WTC11 (cell line): ENCODE measurements around the gene HUS1.

ENCODE experiments used
- NR2C2 ChIP-seq: sonication (generic); formaldehyde crosslinking; IDR thresholded peaks from 2 replicates; pipeline ENCODE4 v1.8.0; 2022; ENCODE audit warnings: mild to moderate bottlenecking, missing genetic modification reagents
- ZNF423 ChIP-seq: fragments of 250-450 bp; sonication (Bioruptor Pico); IDR thresholded peaks from 2 replicates; pipeline ENCODE4 v2.1.2; 2022; ENCODE audit warnings: mild to moderate bottlenecking, moderate library complexity
- TF ChIP-seq, protein P1 (sequence below): sonication (generic); formaldehyde crosslinking; conservative IDR thresholded peaks from 2 replicates; pipeline ENCODE4 v1.8.1; 2022; ENCODE audit warnings: mild to moderate bottlenecking, missing genetic modification reagents

DNA sequence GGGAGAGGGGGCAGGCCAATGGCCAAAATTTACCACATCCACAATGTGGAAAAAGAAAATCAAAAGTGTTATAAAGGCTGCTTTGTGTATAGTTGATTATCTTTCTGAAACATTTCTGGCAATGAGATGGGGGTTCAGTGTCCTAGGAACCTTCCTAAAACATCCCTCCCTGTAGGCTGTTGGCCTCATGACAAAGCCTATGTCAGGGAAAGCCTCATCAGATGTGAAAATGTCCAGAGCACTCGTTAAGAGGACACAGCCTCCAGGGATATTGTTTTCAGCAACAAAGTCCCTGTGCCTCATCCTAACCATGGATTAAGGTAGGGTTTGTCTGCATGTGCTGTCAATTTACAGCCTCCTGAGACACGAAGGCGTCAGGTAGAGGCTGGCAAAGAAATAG, 32.5 kb upstream of the HUS1 start:
- TF ChIP-seq NR2C2 (no peak), ZNF423 (CRISPR knock-in tag) (no peak)
- TF ChIP-seq, protein P1, sequence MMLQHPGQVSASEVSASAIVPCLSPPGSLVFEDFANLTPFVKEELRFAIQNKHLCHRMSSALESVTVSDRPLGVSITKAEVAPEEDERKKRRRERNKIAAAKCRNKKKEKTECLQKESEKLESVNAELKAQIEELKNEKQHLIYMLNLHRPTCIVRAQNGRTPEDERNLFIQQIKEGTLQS (CRISPR knock-in tag), result no peak
